ENCODE measurements around the gene INSYN2B.

GRCh38 chr5:169999621-170000020 lies 19.3 kb upstream of the INSYN2B start:
- TF ChIP-seq CTCF (IDR thresholded peaks at IDR 0.05), result no peak
- TF ChIP-seq POLR2A (IDR thresholded peaks at IDR 0.05), result no peak

All from heart left ventricle (tissue), 13 donors.